Ishikawa (cell line): ENCODE data around the gene USP7.

Source experiments
- CEBPB ChIP-seq: IDR thresholded peaks from 2 replicates; pipeline ENCODE4 v1.6.1; 2012
- EGR1 ChIP-seq: IDR thresholded peaks from 2 replicates; pipeline ENCODE4 v1.6.1; 2012
- EP300 ChIP-seq: IDR thresholded peaks from 2 replicates; pipeline ENCODE4 v1.6.1; 2012; ENCODE audit warnings: borderline replicate concordance
- MAX ChIP-seq: IDR thresholded peaks from 2 replicates; pipeline ENCODE4 v1.6.1; 2012
- RAD21 ChIP-seq: IDR thresholded peaks from 2 replicates; pipeline ENCODE4 v1.6.1; 2012; ENCODE audit warnings: low read depth
- TEAD4 ChIP-seq: IDR thresholded peaks from 2 replicates; pipeline ENCODE4 v1.6.1; 2012
- USF1 ChIP-seq: IDR thresholded peaks from 2 replicates; pipeline ENCODE4 v1.6.1; 2012
- ZBTB7A ChIP-seq: IDR thresholded peaks from 2 replicates; pipeline ENCODE4 v1.6.1; 2012; ENCODE audit warnings: low read depth

GRCh38 chr16:8982816-8983215 is 19.1 kb upstream of the USP7 start:
- TF ChIP-seq ZBTB7A (no peak), TEAD4 (no peak), MAX (no peak), EP300 (no peak), EGR1 (no peak), CEBPB (no peak), USF1 (no peak), RAD21 (no peak)
